Transverse colon (tissue), 4 donors: ENCODE results near the gene YEATS2. TPM values are rescaled to one million over a fixed set of nuclear protein-coding genes. Genes with fewer than 3 reads are reported as not detected.

Source experiments
- DNase-seq: peaks from one replicate; pipeline ENCODE4 v3.0.0-alpha.2; 2019
- H3K27ac ChIP-seq, 4 donors: fragments of 200-600 bp; sonication (generic); 2 replicates each; pipeline ENCODE4 v1.5.1; 2016 to 2018; ENCODE audit warnings: inconsistent platforms in 4 of 4
- H3K27me3 ChIP-seq: fragments of 200-600 bp; sonication (generic); 2 replicates; pipeline ENCODE4 v1.5.1; 2017; ENCODE audit warnings: inconsistent platforms
- H3K36me3 ChIP-seq, 4 donors: fragments of 200-600 bp; sonication (generic); 2 replicates each; pipeline ENCODE4 v1.5.1; 2017 to 2019; ENCODE audit warnings: inconsistent platforms in 4 of 4
- H3K4me1 ChIP-seq, 4 donors: fragments of 200-600 bp; sonication (generic); 2 replicates each; pipeline ENCODE4 v1.5.1; 2017 to 2020; ENCODE audit warnings: inconsistent platforms in 4 of 4
- H3K4me3 ChIP-seq, 4 donors: fragments of 200-600 bp; sonication (generic); 1 replicate in 1 of 4; 2 replicates in 3 of 4; pipeline versions ENCODE4 v1.5.1 to v1.6.1; 2017 to 2019; ENCODE audit warnings: inconsistent platforms in 4 of 4
- H3K9me3 ChIP-seq, 2 donors: fragments of 200-600 bp; sonication (generic); 2 replicates each; pipeline ENCODE4 v1.5.1; 2017 to 2019; ENCODE audit warnings: inconsistent platforms in 2 of 2
- EP300 ChIP-seq: sonication (generic); formaldehyde crosslinking; IDR thresholded peaks from one replicate; pipeline ENCODE4 v1.6.1; 2017; ENCODE audit warnings: antibody characterized with exemption, low read depth
- POLR2A ChIP-seq: fragments of 450-650 bp; IDR thresholded peaks from one replicate; pipeline ENCODE4 v1.6.1; 2016; ENCODE audit warnings: antibody characterized with exemption, mild to moderate bottlenecking, moderate library complexity
- POLR2AphosphoS5 ChIP-seq, 3 donors: sonication (generic); formaldehyde crosslinking; IDR thresholded peaks; one replicate each; pipeline ENCODE4 v1.6.1; 2016; ENCODE audit warnings: antibody characterized with exemption in 3 of 3
- WGBS, 2 donors: methylation state at CpG; one replicate each; pipeline ENCODE4 v1.1.5; 2018; ENCODE audit warnings: low coverage in 1 of 2; 5-methylcytosine and 5-hydroxymethylcytosine counted together
- in situ Hi-C, 4 donors: fragments of 200-750 bp; cut with MboI; loops; one replicate each; pipeline versions ENCODE4 v1.15.0 to v1.15.1; 2017; ENCODE audit warnings: low sequenced_read_pairs in 3 of 4, low pct_ligation_motif_present in 1 of 4, low pct_unique_long_range_greater_than_20kb in 1 of 4
- intact Hi-C: fragments of 100-400 bp; cut with DNase I; formaldehyde crosslinking; loops from one replicate; pipeline ENCODE4 v1.15.1; 2023; ENCODE audit warnings: low total_unique reads
- total RNA-seq, 4 donors: library from RNA; depleted of rRNA; stranded (reverse); fragments of >200 nt; gene quantifications; one replicate each; pipeline ENCODE4 v1.1.0, GENCODE V29; 2016
- TF ChIP-seq, protein P1 (sequence below), 5 experiments: fragments of 200-600 bp in 3 of 5; fragments of 450-650 bp in 2 of 5; sonication (generic) in 3 of 5; IDR thresholded peaks; 1 replicate in 2 of 5; 2 replicates in 3 of 5; pipeline ENCODE4 v1.5.1; 2016 to 2017; ENCODE audit warnings: antibody characterized with exemption in 5 of 5, inconsistent platforms in 3 of 5, mild to moderate bottlenecking in 2 of 5, moderate library complexity in 1 of 5

Gene YEATS2
- total RNA-seq, 4 donors from 2014 or later, result 10.1 to 23.2 (median 16.1) TPM

- in situ Hi-C loops, result no loop called here
- Histone ChIP-seq H3K36me3 (peaks cover 0 to 37% (median 14%) of the 10 kb centered on the region in 4 donors), H3K4me1 (no peaks in the 10 kb centered on the region), H3K27me3 (no peaks in the 10 kb centered on the region), H3K4me3 (no peak overlapping the region), H3K9me3 (no peaks in the 10 kb centered on the region), H3K27ac (no peak overlapping the region)
- WGBS, 2 donors, result 88 to 96% methylated on average over 4 to 6 of the region's 6 CpGs
- no peak for DNase-seq
- intact Hi-C loops, result no loop called here
- TF ChIP-seq, protein P1, sequence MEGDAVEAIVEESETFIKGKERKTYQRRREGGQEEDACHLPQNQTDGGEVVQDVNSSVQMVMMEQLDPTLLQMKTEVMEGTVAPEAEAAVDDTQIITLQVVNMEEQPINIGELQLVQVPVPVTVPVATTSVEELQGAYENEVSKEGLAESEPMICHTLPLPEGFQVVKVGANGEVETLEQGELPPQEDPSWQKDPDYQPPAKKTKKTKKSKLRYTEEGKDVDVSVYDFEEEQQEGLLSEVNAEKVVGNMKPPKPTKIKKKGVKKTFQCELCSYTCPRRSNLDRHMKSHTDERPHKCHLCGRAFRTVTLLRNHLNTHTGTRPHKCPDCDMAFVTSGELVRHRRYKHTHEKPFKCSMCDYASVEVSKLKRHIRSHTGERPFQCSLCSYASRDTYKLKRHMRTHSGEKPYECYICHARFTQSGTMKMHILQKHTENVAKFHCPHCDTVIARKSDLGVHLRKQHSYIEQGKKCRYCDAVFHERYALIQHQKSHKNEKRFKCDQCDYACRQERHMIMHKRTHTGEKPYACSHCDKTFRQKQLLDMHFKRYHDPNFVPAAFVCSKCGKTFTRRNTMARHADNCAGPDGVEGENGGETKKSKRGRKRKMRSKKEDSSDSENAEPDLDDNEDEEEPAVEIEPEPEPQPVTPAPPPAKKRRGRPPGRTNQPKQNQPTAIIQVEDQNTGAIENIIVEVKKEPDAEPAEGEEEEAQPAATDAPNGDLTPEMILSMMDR (IDR thresholded peaks at IDR 0.05), result no peak
- TF ChIP-seq POLR2A, result no peak
- no peak for TF ChIP-seq EP300
- TF ChIP-seq POLR2AphosphoS5 (IDR thresholded peaks at IDR 0.05), result no peak
Observed at GRCh38 chr3:183725387-183725786, 27.8 kb downstream of the YEATS2 start.

DNA sequence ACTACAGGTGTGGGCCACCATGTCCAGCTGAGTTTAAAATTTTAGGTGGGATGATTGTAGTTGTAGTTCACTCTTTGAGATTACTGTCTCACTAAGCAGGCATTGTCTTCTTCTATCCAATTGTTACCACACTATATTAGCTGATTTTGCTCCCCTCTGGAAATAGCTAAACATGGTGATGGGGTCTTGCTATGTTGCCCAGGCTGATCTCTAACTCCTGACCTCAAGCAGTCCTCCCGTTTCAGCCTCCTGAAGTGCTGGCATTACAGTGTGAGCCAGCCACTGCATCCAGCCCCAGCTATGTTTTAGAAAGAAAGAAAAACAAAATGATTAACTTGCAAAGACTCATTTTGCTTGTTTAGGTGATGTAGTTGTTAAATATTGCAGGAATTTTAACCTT, 30.6 kb downstream of the YEATS2 start:
- Histone ChIP-seq H3K9me3 (no peaks in the 10 kb centered on the region), H3K27me3 (no peaks in the 10 kb centered on the region), H3K4me3 (no peak overlapping the region), H3K36me3 (peaks cover 0 to 28% (median 8%) of the 10 kb centered on the region in 4 donors), H3K4me1 (peaks cover 0 to 5% (median 2%) of the 10 kb centered on the region in 4 donors), H3K27ac (no peak overlapping the region)
- TF ChIP-seq EP300, result no peak
- TF ChIP-seq POLR2AphosphoS5 (IDR thresholded peaks at IDR 0.05), result no peak
- no peak for TF ChIP-seq POLR2A
- TF ChIP-seq, protein P1 (IDR thresholded peaks at IDR 0.05), result no peak
- intact Hi-C loops (no loop called here), in situ Hi-C loops (no loop called here)
- 83 to 94% methylated on average over 1 of the region's 1 CpG for WGBS, 2 donors
- no peak for DNase-seq

- no peak overlapping the region for H3K27ac ChIP-seq
- H3K27me3 ChIP-seq, result no peaks in the 10 kb centered on the region
- in situ Hi-C loops, result no loop called here
- no peak overlapping the region for H3K4me3 ChIP-seq
- WGBS, 2 donors, result 76 to 95% methylated on average over 2 of the region's 2 CpGs
- no peaks in the 10 kb centered on the region for H3K9me3 ChIP-seq
- no peak for DNase-seq
- H3K4me1 ChIP-seq, result peaks cover 0 to 5% (median 2%) of the 10 kb centered on the region in 4 donors
- H3K36me3 ChIP-seq, result peaks cover 0 to 25% (median 6%) of the 10 kb centered on the region in 4 donors
- TF ChIP-seq POLR2AphosphoS5 (IDR thresholded peaks at IDR 0.05), result no peak
- TF ChIP-seq POLR2A, result no peak
- TF ChIP-seq, protein P1 (IDR thresholded peaks at IDR 0.05), result no peak
- TF ChIP-seq EP300, result no peak
- intact Hi-C loops, result no loop called here
Observed at GRCh38 chr3:183730361-183730760, 32.8 kb downstream of the YEATS2 start.

DNA sequence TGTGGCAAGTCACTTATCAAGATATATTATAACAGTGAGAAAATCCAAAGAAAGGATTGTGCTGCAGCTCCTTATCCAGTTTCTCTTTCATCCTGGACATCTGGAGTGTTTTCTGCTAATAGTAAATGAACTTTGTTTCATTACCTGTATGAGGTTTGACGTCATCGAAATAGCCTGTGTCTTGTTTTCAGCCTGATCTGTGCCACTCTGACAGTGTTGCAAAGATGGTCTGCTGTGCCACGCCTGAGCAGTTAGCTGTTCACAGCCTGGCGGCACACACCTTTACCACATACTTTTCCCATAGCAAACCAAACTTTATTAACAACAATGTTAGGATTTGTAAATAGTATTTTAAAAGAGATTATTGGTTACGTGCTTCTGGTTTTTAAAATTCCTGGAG, 34.0 kb downstream of the YEATS2 start:
- TF ChIP-seq EP300 (no peak), POLR2AphosphoS5 (IDR thresholded peaks at IDR 0.05) (no peak), POLR2A (no peak)
- TF ChIP-seq, protein P1 (IDR thresholded peaks at IDR 0.05), result no peak
- DNase-seq, result peak; percentile 12
- Histone ChIP-seq H3K36me3 (peaks cover 0 to 31% (median 4%) of the 10 kb centered on the region in 4 donors), H3K4me1 (peaks cover 0 to 5% (median 2%) of the 10 kb centered on the region in 4 donors), H3K4me3 (no peak overlapping the region), H3K9me3 (no peaks in the 10 kb centered on the region), H3K27me3 (no peaks in the 10 kb centered on the region), H3K27ac (no peak overlapping the region)
- intact Hi-C loops, result no loop called here
- in situ Hi-C loops, result no loop called here
- 59 to 69% methylated on average over 4 to 5 of the region's 5 CpGs for WGBS, 2 donors
